SH-SY5Y (cell line): ENCODE measurements around the gene ELAPOR2.

ENCODE experiments used
- GATA2 ChIP-seq: IDR thresholded peaks from 2 replicates; pipeline ENCODE4 v1.6.1; 2011; ENCODE audit warnings: mild to moderate bottlenecking, low read depth, low read length
- GATA3 ChIP-seq: IDR thresholded peaks from 2 replicates; pipeline ENCODE4 v1.6.1; 2011; ENCODE audit warnings: low read depth, mild to moderate bottlenecking, low read length, moderate library complexity

GRCh38 chr7:87107949-87108776, 48.7 kb upstream of the ELAPOR2 start:
- no peak for TF ChIP-seq GATA2
- no peak for TF ChIP-seq GATA3
